ENCODE results near the gene DHX9. TPM values are rescaled to one million over a fixed set of nuclear protein-coding genes. Genes with fewer than 3 reads are reported as not detected.
A peak's percentile ranks its signal among the peaks of the same experiment; 100 is the strongest.

Gene DHX9
- total RNA-seq, result 116 to 167 TPM (median 117 TPM) in 3 replicates
- long read RNA-seq, full-length matches to known transcripts, result 118 of 142 reads
- long read RNA-seq, partial matches to known transcripts, result 12 of 142 reads
- long read RNA-seq, other reads (novel, unspliced or antisense), result 12 of 142 reads

DNA sequence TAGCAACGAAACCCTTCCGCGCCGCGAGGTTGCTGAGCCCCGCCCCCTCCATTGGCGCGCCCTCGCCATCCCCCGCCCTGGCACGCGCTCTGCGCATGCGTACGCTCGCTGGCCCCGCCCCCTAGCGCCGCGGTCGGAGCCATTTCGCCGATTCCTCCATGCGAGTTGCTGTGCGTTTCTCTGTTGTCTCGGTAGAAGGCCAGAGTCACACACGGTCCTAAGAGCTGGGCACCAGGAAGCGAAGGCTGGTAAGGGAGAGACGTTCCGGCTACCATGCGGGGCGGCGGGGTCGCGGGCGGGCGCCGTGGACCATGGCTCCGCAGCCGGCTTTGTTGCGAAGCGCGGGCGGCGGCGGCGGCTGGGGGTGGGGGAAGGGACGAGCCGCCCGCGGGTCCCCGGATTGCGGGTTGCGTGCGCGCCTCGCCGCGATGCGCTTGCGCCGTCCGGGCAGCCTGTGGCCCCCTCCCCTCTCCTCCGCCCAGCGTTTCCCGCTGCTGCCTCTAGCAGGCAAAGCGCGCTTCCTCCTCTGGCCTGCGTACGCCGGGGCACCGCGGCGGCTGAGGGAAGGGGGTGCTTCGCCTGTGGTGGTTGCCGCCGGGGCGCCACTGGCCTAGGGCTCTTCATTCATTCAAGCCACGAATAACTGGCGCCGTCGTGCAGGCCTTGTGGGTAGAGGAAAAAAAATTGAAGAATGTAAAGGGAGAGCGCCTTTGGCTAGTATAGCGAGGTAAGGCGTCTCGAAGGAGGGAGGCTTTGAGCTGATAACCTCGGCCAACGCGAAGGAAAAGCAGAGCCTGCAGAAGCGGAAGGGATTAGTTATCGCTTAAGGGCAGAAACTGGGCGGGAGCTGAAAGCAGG, at the start of gene DHX9:
DHX9 (plus strand) TSS at position 139 of the 858 bp plus-strand sequence. CDS start 3,220 bp downstream, outside the sequence.
- no peaks in the 10 kb centered on the region for H3K27me3 Mint-ChIP-seq (ENCODE audit: low read depth)
- peaks cover 34% of the 10 kb centered on the region for H3K4me1 Mint-ChIP-seq (ENCODE audit: low read depth)
- peak; percentile 94 for DNase-seq (ENCODE audit: low spot score)
- peaks cover 5% of the 10 kb centered on the region for H3K36me3 Mint-ChIP-seq (ENCODE audit: low read depth)
- TF ChIP-seq, protein P1, sequence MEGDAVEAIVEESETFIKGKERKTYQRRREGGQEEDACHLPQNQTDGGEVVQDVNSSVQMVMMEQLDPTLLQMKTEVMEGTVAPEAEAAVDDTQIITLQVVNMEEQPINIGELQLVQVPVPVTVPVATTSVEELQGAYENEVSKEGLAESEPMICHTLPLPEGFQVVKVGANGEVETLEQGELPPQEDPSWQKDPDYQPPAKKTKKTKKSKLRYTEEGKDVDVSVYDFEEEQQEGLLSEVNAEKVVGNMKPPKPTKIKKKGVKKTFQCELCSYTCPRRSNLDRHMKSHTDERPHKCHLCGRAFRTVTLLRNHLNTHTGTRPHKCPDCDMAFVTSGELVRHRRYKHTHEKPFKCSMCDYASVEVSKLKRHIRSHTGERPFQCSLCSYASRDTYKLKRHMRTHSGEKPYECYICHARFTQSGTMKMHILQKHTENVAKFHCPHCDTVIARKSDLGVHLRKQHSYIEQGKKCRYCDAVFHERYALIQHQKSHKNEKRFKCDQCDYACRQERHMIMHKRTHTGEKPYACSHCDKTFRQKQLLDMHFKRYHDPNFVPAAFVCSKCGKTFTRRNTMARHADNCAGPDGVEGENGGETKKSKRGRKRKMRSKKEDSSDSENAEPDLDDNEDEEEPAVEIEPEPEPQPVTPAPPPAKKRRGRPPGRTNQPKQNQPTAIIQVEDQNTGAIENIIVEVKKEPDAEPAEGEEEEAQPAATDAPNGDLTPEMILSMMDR (IDR thresholded peaks at IDR 0.05), result peak; percentile 55
- peak within 1 kb of the TSS; percentile 99 for H3K4me3 Mint-ChIP-seq (ENCODE audit: unreplicated experiment)
- H3K9me3 Mint-ChIP-seq (ENCODE audit: low read depth), result no peaks in the 10 kb centered on the region
- peak within 1 kb of the TSS; percentile 99 for H3K27ac Mint-ChIP-seq (ENCODE audit: unreplicated experiment)

DNA sequence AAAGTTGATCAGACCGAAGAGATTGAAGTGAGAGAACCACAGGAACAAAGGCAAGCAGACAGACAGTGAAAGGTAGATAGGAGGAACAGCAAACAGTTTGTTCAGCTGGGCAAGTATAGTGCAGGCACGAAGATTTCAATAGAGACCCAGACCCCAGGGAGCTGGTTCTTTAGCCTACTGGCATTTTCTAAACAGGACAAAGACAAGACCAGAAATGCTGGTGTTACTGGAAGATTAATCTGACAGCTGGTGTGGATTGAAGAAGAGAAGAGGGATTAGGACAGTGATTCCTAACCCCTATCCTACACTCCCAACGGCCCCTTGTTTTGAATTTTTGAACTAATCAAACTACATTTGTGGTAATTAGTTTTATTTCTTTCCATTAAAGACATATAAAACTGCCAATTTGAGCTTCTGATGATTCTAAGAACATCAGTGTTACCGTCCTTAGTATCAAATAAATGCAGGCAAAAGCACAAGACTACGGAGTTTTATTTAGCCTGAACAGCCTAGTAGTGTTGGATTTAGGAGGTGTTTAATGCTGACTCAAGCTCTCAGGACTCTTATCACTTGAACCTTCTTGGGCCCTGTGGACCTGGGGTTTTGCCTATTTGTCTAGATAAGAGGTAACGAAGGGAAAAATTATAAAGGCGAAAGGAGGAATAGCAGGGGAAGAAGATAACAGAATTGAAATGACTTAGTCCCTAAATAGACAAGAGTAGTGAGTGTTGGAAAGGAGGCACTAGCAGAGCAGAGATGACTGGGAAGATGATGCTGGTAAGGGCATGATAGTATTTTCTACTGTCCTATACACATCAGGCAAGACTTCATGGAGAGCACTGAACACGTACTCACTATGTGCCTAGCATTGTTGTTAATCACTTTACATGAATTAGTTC, 47.6 kb upstream of the DHX9 start:
- TF ChIP-seq, protein P1 (IDR thresholded peaks at IDR 0.05), result no peak
- Mint-ChIP-seq H3K9me3 (ENCODE audit: low read depth) (no peaks in the 10 kb centered on the region), H3K27me3 (ENCODE audit: low read depth) (no peaks in the 10 kb centered on the region), H3K27ac (ENCODE audit: unreplicated experiment) (no peak overlapping the region), H3K4me3 (ENCODE audit: unreplicated experiment) (no peak overlapping the region), H3K36me3 (ENCODE audit: low read depth) (peaks cover 2% of the 10 kb centered on the region), H3K4me1 (ENCODE audit: low read depth) (peaks cover 12% of the 10 kb centered on the region)
- no peak for DNase-seq (ENCODE audit: low spot score)

DNA sequence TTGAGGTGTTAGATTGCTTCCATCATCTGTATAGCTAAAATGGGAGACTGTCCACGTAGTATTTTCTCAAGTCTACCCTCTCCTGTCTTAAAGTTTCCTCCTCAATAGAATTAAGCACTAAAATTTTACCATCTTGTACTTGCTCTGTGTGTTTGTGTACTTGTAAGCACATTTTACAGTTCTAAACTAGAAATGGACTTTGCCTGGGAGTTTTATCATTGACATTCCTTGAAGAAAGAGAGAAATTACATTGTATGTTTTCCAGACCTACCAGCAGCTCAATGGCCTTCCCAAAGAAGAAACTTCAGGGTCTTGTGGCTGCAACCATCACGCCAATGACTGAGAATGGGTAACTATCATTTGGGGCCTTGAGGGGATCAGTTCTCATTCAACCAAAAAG, 45.1 kb upstream of the DHX9 start:
- Mint-ChIP-seq H3K27ac (ENCODE audit: unreplicated experiment) (no peak overlapping the region), H3K4me3 (ENCODE audit: unreplicated experiment) (no peak overlapping the region), H3K9me3 (ENCODE audit: low read depth) (no peaks in the 10 kb centered on the region), H3K27me3 (ENCODE audit: low read depth) (no peaks in the 10 kb centered on the region), H3K4me1 (ENCODE audit: low read depth) (peaks cover 8% of the 10 kb centered on the region), H3K36me3 (ENCODE audit: low read depth) (peaks cover 4% of the 10 kb centered on the region)
- TF ChIP-seq, protein P1 (IDR thresholded peaks at IDR 0.05), result no peak
- DNase-seq (ENCODE audit: low spot score), result no peak

DNA sequence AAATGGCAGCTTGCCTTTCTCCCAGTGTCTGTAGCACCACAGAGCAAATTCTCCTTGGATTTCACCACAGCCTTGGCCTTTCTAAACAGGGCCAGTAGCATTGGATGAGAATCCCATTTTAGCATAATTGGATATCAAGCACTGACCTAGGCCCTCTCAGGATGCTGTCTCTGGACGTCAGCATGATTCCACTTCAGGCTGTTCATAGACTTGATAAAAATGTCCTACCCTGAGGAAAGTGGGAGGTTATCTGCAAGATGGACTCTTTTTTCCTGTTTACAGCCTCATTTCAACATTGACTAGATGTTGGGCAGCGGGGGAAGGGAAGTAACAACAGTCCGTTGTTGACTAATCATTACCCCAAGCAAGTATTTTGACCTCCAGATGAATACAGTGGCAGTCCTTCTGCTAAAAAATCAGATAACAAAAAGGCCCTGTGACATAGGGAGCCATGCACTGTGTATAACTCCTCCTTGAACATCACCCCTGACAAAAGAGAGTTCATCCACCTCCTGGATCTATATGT, 44.4 kb upstream of the DHX9 start:
- DNase-seq (ENCODE audit: low spot score), result no peak
- Mint-ChIP-seq H3K9me3 (ENCODE audit: low read depth) (no peaks in the 10 kb centered on the region), H3K4me3 (ENCODE audit: unreplicated experiment) (no peak overlapping the region), H3K4me1 (ENCODE audit: low read depth) (peaks cover 6% of the 10 kb centered on the region), H3K27ac (ENCODE audit: unreplicated experiment) (no peak overlapping the region), H3K36me3 (ENCODE audit: low read depth) (peaks cover 4% of the 10 kb centered on the region), H3K27me3 (ENCODE audit: low read depth) (no peaks in the 10 kb centered on the region)
- TF ChIP-seq, protein P1 (IDR thresholded peaks at IDR 0.05), result no peak
